Endothelial cell of umbilical vein (primary cell): ENCODE data around the gene TDRD7. TPM values are rescaled to one million over a fixed set of nuclear protein-coding genes. Genes with fewer than 3 reads are reported as not detected.

Experiments used
- BruUV-seq: library from RNA; stranded (reverse); fragments of 400-500 nt; replicated peaks from 2 replicates; lab custom pipeline; 2021; lab: Mats Ljungman, UMichigan
- CTCF ChIA-PET: fragments of 300-600, 350-600 bp; sonication (Branson Sonifier 250); formaldehyde crosslinking; loops from one replicate; lab custom pipeline; 2021; ENCODE audit warnings: antibody characterized with exemption, inconsistent platforms; lab: Charles Lee
- POLR2A ChIA-PET: fragments of 300-600, 350-600 bp; sonication (Branson Sonifier 250); formaldehyde crosslinking; loops from one replicate; lab custom pipeline; 2021; ENCODE audit warnings: antibody characterized with exemption, inconsistent platforms; lab: Charles Lee
- DNase-seq: peaks from one replicate; pipeline ENCODE4 v3.0.0-alpha.2; 2011; ENCODE audit warnings: low read depth, low spot score
- FAIRE-seq: peaks from 2 replicates; lab custom pipeline; 2011; peaks lifted over from hg19 to GRCh38; lab: Jason Lieb, UNC
- H2AFZ ChIP-seq: 2 replicates; pipeline ENCODE4 v1.6.0; 2012; ENCODE audit warnings: low read depth, low read length, control low read depth, inconsistent platforms
- H3K27ac ChIP-seq: 2 replicates; pipeline ENCODE4 v1.5.1; 2011; ENCODE audit warnings: low read depth, mild to moderate bottlenecking, control low read depth, low read length, moderate library complexity; ENCODE audit not compliant: insufficient read depth
- H3K27me3 ChIP-seq, 2 experiments: 2 replicates each; pipeline versions ENCODE4 v1.6.0 to v1.6.1; 2011; ENCODE audit warnings: low read length in 2 of 2, mixed read lengths in 1 of 2; ENCODE audit not compliant: control insufficient read depth in 2 of 2, insufficient read depth in 2 of 2
- H3K36me3 ChIP-seq, 2 experiments: 2 replicates in 1 of 2; 3 replicates in 1 of 2; pipeline ENCODE4 v1.5.1; 2011; ENCODE audit warnings: low read length in 2 of 2, mild to moderate bottlenecking in 1 of 2, moderate library complexity in 1 of 2; ENCODE audit not compliant: control insufficient read depth in 2 of 2, insufficient read depth in 2 of 2; ENCODE audit errors: extremely low read depth in 1 of 2
- H3K4me1 ChIP-seq: 3 replicates; pipeline ENCODE4 v1.5.1; 2011; ENCODE audit warnings: mild to moderate bottlenecking, low read length; ENCODE audit not compliant: control insufficient read depth, insufficient read depth; ENCODE audit errors: extremely low read depth
- H3K4me2 ChIP-seq: 2 replicates; pipeline ENCODE4 v1.6.1; 2011; ENCODE audit warnings: low read length, control low read depth, mixed read lengths; ENCODE audit not compliant: insufficient read depth
- H3K4me3 ChIP-seq, 3 experiments: fragments of 200-600 bp in 1 of 3; sonication (generic), shearing (Covaris generic) in 1 of 3; replicated peaks in 1 of 3; 2 replicates each; pipeline ENCODE4 v1.5.1; 2011 to 2016; ENCODE audit warnings: control low read depth in 3 of 3, low read length in 3 of 3, mild to moderate bottlenecking in 2 of 3, inconsistent platforms in 1 of 3, low read depth in 1 of 3, moderate library complexity in 1 of 3; ENCODE audit not compliant: insufficient read depth in 1 of 3
- H3K79me2 ChIP-seq: 2 replicates; pipeline ENCODE4 v1.6.0; 2012; ENCODE audit warnings: low read length, inconsistent platforms; ENCODE audit not compliant: control insufficient read depth, insufficient read depth
- H3K9ac ChIP-seq: replicated peaks from 2 replicates; pipeline ENCODE3; 2011; ENCODE audit warnings: low read length, control low read depth; ENCODE audit not compliant: insufficient read depth; ENCODE audit errors: extremely low read depth
- H3K9me1 ChIP-seq: replicated peaks from 3 replicates; pipeline ENCODE4 v1.6.0; 2011; ENCODE audit warnings: mild to moderate bottlenecking, low read length; ENCODE audit not compliant: control insufficient read depth, insufficient read depth; ENCODE audit errors: extremely low read depth
- H3K9me3 ChIP-seq: replicated peaks from 2 replicates; pipeline ENCODE4 v1.5.1; 2012; ENCODE audit warnings: low read length, inconsistent platforms; ENCODE audit not compliant: control insufficient read depth, insufficient read depth
- H4K20me1 ChIP-seq: replicated peaks from 2 replicates; pipeline ENCODE3; 2011; ENCODE audit warnings: mild to moderate bottlenecking, low read length; ENCODE audit not compliant: control insufficient read depth, insufficient read depth; ENCODE audit errors: extremely low read depth
- CTCF ChIP-seq, 2 donors: IDR thresholded peaks; 1 replicate in 1 of 2; 2 replicates in 1 of 2; pipeline ENCODE4 v1.5.1; 2011; ENCODE audit warnings: low read length in 2 of 2, mild to moderate bottlenecking in 2 of 2, moderate library complexity in 2 of 2, control low read depth in 1 of 2, inconsistent platforms in 1 of 2, low read depth in 1 of 2; ENCODE audit not compliant: insufficient read depth in 1 of 2; ENCODE audit errors: extremely low read depth in 1 of 2
- EZH2 ChIP-seq: IDR thresholded peaks from 2 replicates; pipeline ENCODE4 v1.6.1; 2012; ENCODE audit warnings: borderline replicate concordance, low read depth, mild to moderate bottlenecking, moderate library complexity, low read length, inconsistent platforms; ENCODE audit not compliant: severe bottlenecking
- FOS ChIP-seq: IDR thresholded peaks from 2 replicates; pipeline ENCODE4 v1.6.1; 2011; ENCODE audit warnings: mild to moderate bottlenecking, low read length, moderate library complexity, borderline replicate concordance; ENCODE audit not compliant: insufficient read depth
- GATA2 ChIP-seq: IDR thresholded peaks from 2 replicates; pipeline ENCODE4 v1.7.0; 2011; ENCODE audit warnings: low read depth, mild to moderate bottlenecking, moderate library complexity, mixed read lengths, low read length; ENCODE audit not compliant: insufficient read length, insufficient read depth
- JUN ChIP-seq: IDR thresholded peaks from 2 replicates; pipeline ENCODE4 v1.6.1; 2011; ENCODE audit warnings: borderline replicate concordance, low read depth; ENCODE audit not compliant: insufficient read length, insufficient read depth
- MAX ChIP-seq: IDR thresholded peaks from 2 replicates; pipeline ENCODE4 v1.6.1; 2011; ENCODE audit not compliant: insufficient read depth, insufficient read length
- MYC ChIP-seq: IDR thresholded peaks from one replicate; pipeline ENCODE4 v1.6.1; 2011; ENCODE audit warnings: mild to moderate bottlenecking, low read depth, low read length
- POLR2A ChIP-seq: IDR thresholded peaks from 2 replicates; pipeline ENCODE4 v1.6.1; 2012; ENCODE audit warnings: low read depth, mild to moderate bottlenecking, control low read depth, low read length
- POLR2AphosphoS5 ChIP-seq: IDR thresholded peaks from 2 replicates; pipeline ENCODE4 v1.6.1; 2012; ENCODE audit warnings: low read depth, mild to moderate bottlenecking, control low read depth, low read length, moderate library complexity; ENCODE audit not compliant: insufficient read depth
- dilution Hi-C: fragments of 300-500 bp; cut with MboI; formaldehyde crosslinking; loops from one replicate; pipeline ENCODE4 v1.15.0; 2019; ENCODE audit warnings: low sequenced_read_pairs; ENCODE audit not compliant: extremely low pct_ligation_motif_present
- intact Hi-C: fragments of 100-400 bp; cut with micrococcal nuclease; formaldehyde crosslinking; loops from one replicate; pipeline ENCODE4 v1.10.0; 2022
- polyA plus RNA-seq, 4 experiments: library from polyadenylated mRNA; depleted of rRNA in 3 of 4; stranded (reverse) in 3 of 4; unstranded in 1 of 4; fragments of >200 nt; gene quantifications; 2 replicates each; pipeline versions ENCODE4 v1.2.1 to v1.2.3, GENCODE V29; 2011 to 2012; ENCODE audit warnings: missing spikeins in 1 of 4
- total RNA-seq: library from RNA; stranded (reverse); gene quantifications from 2 replicates; pipeline ENCODE4 v1.2.3, GENCODE V29; 2021

Gene TDRD7
- total and polyA plus RNA-seq, 2 donors (not counting 3 experiments of a cell fraction or from before 2014, with no cell fraction given), result 4.9 to 11.5 TPM

GRCh38 chr9:97462159-97462558 is 50.3 kb downstream of the TDRD7 start:
- Histone ChIP-seq H3K4me2 (no peak overlapping the region), H3K9me1 (no peaks in the 10 kb centered on the region), H3K9ac (no peak overlapping the region), H3K9me3 (no peaks in the 10 kb centered on the region), H2AFZ (no peak overlapping the region), H3K27me3 (no peaks in the 10 kb centered on the region), H3K36me3 (no peaks in the 10 kb centered on the region), H3K4me1 (no peaks in the 10 kb centered on the region), H4K20me1 (no peaks in the 10 kb centered on the region), H3K27ac (no peak overlapping the region), H3K4me3 (no peak overlapping the region), H3K79me2 (no peaks in the 10 kb centered on the region)
- DNase-seq (no peak), FAIRE-seq (no peak)
- TF ChIP-seq JUN (no peak), POLR2A (no peak), MYC (no peak), POLR2AphosphoS5 (no peak), EZH2 (no peak), MAX (no peak), GATA2 (no peak), FOS (no peak), CTCF (IDR thresholded peaks at IDR 0.05; ENCODE audit: extremely low read depth in 1 of 2, insufficient read depth in 1 of 2, low read depth in 1 of 2, low read length in 2 of 2) (no peak)
- intact Hi-C loops (no loop called here), dilution Hi-C loops (loop anchor here (25.0 kb wide), 1 partner anchor 150 kb away; no protein-coding TSS in a partner anchor)
- BruUV-seq, result no TSS peak
- POLR2A ChIA-PET, result no interaction called here
- CTCF ChIA-PET, result interaction anchor here (1.3 to 1.8 kb wide), 4 partner anchors 8 to 153 kb away, joined by 3 to 17 read pairs (median 8); partner anchors contain the start of gene TDRD7
